NCI-H2171 treated with DMSO at 0.1 percent for 48 hours (cell line): ENCODE measurements around the gene NR5A1.

ENCODE experiments used
- DNase-seq: peaks from one replicate; lab custom pipeline; 2025; lab: John Stamatoyannopoulos, UW

Gene NR5A1

DNA sequence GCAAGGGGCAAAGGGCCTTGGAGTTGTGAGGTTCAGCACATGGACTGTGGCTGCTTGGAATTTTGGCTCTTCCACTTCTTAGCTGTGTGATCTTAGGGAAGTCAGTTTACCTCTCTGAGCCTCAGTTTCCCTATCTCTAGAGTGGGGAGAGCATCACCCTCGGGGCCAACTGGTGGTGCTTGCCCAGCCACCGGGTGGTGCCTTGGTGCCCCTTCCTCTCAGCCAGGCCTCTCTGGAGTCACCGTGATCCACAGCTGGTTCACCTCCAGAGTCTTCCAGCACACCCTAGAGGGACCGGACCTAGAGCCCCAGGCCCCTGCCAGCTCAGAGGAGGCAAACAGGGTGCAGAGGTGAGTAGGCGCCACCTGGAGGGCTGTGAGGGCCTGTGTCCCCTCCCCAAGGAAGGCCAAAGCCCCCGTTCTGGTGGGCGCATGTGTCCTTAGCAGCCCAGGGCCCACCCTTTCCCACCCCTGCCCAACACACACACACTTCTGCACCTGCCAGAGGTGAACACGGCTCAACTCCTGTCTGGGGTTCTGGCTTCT lies 49.2 kb downstream of the NR5A1 start:
- DNase-seq: no peak

- DNase-seq: no peak
Measured at GRCh38 chr9:124457079-124457886, 49.9 kb downstream of the NR5A1 start.

DNA sequence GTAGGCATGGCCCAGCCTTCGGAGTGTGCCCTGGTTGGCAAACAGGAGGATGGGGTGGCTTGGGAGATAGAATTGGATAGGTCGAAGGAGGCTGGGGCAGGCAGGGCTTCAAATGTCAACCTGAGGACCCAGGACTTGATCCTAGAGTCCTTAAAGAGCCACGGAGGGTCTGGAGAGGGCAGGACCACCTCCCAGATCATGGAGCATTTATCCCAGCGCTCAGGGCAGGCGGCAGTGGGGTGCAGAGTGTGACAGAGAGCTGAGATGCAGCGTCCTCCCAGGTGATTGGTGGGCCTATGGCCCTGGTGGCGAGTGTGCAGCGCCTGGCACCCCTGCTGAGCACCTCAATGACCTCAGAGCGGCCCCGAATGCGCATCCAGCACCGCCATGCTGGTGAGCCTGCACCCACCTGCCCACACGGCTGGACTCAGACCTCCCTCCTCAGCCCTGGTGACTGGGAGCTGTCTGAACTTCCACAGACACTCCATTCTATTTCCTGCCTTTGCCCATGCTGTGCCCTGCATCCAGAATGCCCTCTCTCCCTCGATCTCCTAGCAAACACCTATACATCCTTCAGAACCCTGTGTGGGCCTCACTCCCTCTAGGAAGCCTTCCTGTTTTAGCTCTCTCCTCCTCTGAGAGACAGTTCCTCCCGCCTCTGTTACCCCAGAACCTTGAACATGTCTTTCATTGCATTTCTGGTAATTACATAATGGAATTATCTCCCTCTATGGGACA lies 50.7 kb downstream of the NR5A1 start:
- DNase-seq: no peak

DNA sequence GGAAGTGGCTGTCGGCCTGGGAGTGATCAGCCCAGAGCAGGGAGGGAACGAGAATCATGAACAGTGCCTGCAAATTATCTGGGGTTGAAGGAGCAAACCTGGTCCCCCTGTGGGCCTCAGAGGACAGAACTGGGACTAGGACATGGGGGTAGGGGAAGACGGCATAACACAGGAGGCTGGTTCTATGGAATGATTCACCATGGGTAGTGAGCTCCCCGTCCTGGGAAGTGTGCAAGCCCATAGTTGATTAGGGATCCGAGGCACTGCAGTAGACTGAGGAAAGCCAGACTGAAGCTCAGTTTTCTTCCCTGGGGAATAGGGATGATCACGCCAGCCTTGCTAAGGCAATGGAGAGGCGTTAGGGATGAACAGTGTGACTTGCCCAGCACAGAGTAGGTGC lies 51.4 kb downstream of the NR5A1 start:
- no peak for DNase-seq

GRCh38 chr9:124454791-124455443 lies 52.3 kb downstream of the NR5A1 start:
- no peak for DNase-seq

GRCh38 chr9:124454296-124454695 lies 52.9 kb downstream of the NR5A1 start:
- no peak for DNase-seq

DNA sequence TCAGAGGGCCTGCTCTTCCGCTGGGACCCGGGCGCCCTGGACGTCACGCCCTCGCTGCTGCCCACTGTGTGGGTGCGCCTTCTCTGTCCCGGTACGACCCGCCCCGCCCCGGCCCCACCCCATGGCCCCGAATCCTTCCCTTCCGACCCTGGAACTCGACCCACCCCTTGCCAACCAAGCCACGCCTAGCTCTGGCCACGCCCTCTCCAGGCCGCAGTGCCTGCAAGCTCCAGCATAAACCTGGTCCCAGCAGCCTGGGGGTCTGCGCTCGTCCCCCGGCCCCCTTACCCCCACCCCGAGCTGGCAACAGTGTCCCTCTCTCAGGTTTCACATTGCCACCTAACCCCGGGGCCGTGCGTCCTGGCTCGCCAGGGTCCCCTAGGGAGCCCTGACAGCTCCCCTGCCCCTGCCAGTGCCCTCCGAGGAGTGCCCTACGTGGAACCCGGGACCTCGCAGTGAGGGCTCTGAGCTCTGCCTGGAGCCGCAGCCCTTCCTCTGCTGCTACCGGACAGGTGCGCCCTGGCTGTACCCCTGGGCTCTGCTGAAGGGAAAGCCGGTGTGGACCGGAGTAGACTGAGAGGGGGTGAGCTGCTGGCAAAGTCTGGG lies 53.5 kb downstream of the NR5A1 start:
- no peak for DNase-seq

GRCh38 chr9:124452841-124453585 lies 54.2 kb downstream of the NR5A1 start:
- no peak for DNase-seq

DNA sequence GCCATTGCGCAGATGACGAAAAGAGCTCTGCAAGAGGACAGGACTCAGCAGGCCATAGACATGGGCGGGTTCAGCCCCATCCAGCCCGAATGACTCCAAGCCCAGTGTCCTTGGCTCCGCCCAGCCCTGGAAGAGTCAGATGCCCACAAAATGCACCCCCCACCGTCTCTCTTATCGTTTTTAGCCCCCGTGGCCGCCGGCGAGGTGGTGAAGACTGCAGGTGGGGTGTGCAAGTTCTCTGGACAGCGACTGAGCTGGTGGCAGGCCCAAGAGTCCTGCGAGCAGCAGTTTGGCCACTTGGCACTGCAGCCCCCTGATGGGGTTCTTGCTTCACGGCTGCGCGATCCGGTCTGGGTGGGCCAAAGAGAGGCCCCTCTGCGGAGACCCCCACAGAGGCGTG lies 54.9 kb downstream of the NR5A1 start:
- DNase-seq: no peak

DNA sequence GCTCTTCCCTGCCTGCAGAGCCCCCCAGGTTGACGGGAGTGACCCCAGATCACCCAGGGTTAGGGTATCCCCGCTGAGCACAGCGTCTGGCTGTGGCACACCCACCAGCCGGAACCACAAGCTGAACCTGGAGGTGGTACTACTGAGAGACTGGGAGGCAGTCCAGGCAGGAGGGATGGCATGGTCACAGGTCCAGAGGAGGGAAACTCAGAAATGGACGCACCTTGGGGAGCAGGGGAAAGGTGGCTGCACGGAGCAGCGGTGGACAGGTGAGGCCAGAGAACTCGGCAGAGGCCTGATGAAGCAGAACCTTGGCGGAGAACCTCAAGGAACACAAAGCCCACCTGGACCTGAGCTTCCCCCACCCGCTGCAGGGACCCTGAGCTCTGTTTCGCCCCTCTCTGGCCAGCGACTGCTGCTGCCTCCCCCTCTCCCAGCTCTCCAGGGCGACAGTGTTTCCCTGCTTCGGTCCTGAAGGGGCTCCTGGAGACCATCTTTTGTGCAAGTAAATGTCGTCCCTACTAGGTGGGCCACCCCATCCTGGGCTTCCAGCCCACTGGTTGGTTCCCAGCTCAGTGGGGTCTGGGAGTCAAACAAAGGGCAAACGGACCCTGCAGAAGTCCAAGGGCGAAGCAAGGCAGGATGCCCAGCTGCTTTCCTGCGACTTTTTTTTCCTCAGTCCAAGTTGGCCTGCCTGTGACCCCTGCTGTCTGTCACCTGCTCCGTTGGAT lies 56.1 kb downstream of the NR5A1 start:
- no peak for DNase-seq

DNA sequence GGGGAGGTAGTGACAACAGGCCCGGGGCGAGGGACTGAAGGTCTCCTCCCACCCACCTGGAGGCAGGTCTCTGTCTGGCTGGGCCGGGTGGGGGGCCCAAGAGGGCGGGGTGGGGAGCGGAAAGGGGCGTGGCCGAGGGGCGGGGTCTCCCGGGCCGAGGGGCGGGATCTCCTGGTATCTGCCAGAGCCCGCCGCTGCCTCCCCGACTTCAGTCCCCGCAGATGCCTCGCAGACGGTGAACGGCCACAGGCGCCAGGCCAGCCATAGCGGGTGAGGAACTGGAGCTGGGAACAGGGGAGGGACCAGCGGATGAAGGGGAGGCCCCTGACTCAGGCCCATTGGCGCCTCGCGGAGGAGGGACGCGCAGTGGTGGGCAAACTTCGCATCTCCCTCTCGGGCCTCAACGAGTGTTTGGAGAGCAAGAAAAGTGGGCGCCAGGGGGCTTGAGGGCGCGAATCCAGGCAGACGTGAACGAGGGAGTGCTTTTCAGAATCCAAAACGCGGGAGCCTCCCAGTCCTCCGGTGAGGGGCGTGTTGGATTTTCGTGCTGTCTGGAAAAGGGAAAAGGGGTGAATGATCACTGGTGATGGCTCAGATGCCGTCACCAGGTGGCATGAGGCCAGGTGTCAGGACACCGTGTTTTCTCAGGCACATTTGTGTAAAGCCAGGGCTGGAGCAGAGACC lies 56.8 kb downstream of the NR5A1 start, which contains the start of gene ADGRD2:
Gene ADGRD2, plus strand, starts transcription at position 211 of the 684 bp plus-strand sequence. CDS start 1,216 bp downstream, outside the sequence.
- DNase-seq: peak; percentile 59

DNA sequence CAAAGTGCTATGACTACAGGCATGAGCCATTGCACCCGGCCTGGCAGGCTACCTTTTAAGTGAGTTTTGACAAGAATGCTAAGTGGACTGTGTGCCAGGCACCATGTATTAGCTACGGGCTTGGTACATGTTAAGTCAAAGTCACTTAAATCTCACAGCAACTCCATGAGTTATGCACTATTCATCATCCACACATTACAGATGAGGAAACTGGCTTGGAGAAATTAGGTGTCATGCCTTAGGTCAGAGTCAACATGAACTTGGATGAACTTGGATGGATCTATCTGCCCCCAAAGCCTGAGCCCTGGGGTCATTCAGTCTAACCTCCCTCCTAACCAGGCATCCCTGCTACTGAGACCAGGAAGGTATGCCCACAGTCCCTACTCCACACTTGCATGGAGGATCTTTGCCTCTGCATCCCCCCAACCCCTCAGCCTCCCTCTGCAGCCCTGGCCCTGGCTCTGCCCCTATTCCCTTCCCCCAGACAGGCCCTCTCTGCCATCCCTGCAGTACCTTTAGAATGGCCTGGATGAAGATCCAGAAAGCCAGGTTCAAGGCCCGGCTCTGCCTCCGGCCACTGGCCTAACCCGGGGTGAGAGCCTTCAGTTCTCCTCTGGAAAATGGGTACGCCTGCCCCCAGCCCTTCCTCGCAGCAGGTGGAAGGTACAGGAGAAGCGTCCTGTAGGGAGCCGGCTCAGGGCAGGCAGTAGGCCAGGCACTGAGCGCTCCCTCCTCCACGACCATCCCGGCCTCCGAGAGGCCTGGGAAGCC lies 57.6 kb downstream of the NR5A1 start:
- DNase-seq: no peak

DNA sequence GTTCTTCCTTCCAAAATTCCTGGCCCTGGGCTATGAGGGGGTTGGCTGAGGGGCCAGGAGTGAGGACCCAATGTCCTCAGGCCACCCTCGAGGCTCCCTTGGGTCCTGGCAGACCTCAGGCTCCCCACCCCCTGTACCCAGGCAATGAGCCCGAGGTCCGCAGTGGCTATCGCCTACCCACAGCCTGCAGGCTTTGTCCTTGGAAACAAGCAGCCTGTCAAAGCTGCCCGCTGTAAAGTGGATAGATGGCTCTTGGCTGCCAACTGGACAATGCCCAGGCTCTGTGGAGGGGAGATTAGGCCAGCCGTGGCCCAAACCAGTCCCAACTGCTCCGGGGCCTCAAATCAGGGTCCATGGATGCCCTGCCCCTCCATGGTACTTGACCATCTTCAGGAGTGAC lies 59.2 kb downstream of the NR5A1 start:
- DNase-seq: no peak

- no peak for DNase-seq
Measured at GRCh38 chr9:124447297-124447661, 59.9 kb downstream of the NR5A1 start.

DNA sequence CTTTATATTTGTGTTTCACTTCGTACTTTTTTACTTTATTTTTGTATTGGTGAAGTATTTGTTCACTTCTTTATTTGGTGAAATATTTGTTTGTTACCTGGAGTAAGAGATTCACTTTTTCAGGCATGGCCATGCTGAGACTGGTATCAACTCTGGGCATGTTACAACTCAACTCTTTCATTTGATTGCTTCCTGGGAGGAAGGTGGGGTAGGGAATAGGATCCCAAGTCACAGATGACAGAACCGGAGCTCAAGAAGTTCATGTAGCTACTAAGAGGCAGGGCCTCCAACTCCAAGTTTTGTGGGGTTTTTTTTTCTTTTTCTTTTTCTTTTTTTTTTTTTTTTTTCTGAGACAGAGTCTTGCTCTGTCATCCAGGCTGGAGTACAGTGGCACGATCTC lies 63.0 kb downstream of the NR5A1 start:
- DNase-seq: peak; percentile 74

DNA sequence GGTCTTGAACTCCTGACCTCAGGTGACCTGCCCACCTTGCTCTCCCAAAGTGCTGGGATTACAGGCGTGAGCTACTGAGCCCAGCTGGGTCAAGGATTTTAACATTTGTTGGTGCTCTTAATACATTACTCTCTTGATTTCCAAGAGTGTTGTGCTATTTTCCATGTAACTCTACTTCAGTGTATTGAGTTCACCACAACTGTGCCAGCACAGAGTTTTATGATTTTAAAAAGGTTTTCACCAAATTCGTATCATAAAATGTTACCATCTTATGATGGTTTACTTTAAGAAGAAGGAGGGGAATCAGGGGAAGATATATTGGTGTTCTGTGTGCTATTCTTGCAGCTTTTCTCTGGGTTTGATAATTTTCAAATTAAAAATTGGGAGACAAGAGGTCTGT lies 63.6 kb downstream of the NR5A1 start:
- DNase-seq: no peak

DNA sequence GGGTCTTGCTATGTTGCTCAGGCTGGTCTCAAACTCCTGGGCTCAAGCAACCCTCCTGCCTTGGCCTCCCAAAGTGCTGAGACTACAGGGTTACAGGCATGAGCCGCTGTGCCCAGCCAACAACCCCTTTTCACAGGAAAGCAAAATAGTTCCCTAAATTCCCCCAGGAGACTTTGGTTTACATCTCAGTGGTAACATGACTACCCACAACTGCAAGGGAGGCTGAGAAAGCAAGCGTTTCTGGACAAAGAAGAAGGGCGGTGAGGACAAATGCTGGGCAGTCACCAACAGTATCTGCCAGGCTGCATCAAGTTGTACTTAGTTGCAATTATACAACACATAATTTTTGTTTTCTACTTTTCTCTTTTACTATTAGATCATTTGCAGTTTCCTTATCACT lies 64.4 kb downstream of the NR5A1 start:
- no peak for DNase-seq

DNA sequence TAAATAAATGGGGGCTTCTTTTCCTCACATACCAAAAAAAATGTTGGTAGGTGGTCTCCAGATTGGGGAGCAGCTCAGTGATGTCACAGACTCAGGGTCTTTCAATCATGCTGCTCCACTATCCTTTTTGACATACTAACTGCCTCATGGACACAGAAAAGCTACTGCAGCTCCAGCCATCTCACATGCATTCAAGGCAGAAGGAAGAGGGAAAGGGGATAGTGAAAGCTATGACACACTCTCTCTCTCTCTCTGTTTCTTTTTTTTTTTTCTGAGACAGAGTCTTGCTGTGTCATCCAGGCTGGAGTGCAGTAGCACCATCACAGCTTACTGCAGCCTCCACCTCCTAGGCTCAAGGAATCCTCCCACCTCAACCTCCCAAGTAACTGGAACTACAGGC lies 64.8 kb downstream of the NR5A1 start:
- DNase-seq: no peak

GRCh38 chr9:124441291-124441690 lies 65.9 kb downstream of the NR5A1 start:
- DNase-seq: peak; percentile 65
